HG03457 (cell line): Measurements from ENCODE around the gene GSTM3.

Experiments used
- ATAC-seq: cut with Tn5 transposase; IDR thresholded peaks from one replicate; pipeline ENCODE4 v1.9.1; 2021; ENCODE audit warnings: moderate number of reproducible peaks; ENCODE audit not compliant: unreplicated experiment

Gene GSTM3

DNA sequence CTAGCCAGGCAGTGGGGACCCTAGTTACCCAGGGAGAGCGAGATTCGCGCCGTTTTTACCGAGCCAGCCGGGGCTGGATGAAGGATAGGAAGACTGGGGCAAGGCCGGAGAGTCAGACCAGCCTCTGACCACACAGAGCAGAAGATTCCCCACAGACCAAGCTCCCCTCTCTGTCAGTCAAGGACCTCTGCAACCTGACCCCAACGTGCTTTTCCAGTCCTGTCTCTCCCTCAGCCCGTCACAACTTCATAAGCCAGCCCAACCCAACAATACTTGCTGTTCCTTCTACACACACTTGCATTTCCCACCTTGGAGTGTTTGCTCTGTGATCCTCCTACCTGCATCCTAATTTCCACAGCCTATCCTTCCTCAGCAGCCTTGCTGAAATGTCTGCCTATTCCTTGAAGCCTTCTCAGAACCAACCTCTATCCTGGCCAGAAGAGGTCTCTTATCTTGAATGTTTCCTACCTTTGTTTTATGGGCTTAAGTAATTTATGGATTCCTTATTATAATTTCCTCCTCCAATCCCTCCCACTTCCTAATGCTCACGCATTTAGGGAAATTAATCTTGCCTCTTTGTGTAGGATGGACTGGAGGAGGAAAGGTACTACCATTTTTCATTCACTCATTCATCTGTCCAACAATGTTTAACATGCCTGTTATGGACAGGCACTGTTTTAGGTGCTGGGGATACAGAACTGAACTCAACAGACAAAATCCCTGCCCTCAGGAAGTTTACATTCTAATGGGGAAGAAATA, at the start of gene GSTM3:
Gene GSTM3 (minus strand): TSS at position 424 of the 759 bp plus-strand sequence. CDS start 751 bp downstream, outside the sequence.
- no peak for ATAC-seq

DNA sequence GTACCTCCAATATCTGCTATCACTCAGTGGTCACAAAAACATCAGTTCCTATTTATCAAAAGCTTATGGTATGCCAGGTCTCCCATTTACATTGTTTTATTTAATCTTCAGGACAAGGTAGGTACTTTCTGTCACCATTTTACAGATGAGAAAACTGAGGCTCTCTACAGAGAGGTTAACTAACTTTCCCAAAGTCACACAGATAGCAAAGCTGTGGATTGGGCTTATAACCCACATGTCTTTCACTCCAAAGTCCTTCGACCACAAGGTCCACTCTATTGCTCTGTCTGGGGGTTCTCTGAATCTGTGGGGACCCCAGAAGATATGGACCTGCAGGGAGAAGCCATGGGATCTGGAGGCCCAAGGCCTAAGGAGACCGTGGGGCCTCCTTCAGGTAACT, 49.5 kb upstream of the GSTM3 start:
- ATAC-seq = no peak

DNA sequence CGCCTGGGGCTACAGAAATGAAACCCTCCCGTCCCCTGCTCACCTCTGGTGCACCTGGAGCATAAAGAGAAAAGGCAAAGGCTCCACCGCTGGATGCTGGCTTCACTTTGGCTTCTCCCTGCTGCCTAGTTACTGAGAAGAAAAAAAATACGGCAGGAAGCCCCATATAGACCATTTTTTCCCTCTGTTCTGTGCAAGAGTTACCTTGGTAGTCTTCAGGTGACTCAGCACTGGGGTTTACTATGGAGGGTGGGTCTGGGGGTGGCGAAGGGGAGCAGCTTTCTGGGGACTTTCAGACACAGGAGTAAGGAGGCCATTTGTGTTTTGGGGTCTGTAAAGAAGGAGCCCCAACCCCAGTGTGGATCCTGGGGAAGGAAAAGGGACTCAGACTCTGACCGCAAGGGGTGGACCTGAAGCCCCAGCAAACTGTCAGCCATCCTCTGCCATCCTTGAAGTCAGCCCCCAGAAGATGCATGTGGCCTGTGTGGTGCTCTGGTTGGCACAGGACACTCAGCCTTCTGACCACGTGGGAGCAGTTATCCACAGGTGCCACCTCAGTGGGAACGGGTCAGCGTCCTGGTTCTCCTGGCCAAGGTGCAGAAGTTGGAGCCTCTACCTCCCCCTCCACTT, 48.8 kb upstream of the GSTM3 start:
- ATAC-seq = no peak

DNA sequence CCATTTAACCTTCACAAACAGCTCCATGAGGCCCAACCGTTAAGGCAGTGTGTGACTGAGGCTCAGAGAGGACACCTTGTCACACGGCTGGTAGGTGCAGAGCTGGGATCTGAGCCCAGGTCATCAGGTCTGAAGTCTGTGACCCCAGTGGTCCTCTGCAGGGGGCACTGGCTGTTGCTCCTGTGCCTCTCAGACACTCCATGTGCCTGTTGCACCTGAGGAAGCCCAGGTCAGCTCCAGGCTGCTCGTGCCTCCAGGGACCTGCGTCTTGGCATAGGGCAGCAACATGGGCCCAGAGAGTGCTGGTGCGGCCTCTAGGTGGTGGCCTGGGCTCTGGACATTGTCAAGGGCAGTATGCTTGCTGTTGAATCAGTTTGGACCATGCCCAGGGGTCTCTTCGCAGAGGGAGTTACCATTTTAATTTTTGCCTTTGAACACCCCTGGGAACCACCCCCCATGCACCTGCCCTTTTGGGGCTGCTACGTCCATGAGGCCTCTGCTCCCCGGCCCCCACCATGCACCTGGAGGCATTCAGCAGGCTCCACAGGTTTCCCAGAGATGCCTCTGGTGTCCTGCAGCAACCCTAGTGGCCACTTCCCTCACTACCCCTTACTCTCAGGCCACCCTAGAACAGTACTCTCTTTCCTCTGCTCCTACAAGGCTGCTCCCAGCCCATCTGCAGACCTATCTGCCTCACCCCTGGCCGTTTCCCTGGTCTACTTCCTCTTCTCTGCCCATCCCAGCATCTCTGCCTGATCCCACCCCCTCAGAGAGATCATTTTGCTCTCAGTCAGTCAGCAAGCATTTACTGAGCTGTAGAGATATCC, 48.1 kb upstream of the GSTM3 start:
- ATAC-seq = no peak

DNA sequence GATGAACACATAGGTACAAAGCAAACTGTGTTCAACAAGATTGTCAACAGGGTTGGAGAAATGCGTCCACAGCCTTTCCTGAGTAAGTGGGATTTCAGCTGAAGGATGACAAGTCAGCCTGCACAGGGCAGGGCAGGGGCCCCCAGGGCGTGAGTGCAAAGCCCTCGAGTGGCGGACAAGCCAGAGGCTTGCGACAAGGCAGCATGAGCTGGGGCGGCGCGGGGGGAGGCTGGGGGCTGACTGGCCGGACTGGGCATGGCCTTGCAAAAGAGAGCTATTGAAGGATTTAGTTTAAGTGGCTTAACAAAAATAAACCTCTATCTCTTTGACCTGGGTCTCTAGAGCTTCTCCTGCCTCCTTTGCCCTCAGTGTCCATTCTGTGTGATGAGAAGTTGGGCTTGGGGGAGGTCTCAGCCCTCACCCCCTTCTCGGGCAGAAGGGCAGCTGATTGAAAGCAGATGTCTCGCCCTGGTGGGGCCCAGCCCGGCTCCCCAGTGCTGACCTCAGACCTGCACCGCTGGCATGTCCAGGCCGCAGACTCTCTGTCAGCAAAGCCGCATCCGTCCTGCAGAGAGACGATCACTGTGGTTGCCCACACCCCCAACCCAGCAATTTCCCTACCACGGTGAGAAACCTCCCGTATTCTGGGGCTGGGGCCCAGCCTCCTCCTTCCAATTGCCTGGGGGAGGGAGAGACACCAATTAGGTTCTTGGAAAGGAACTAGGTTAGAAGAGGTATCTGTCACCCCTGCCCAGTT, 47.2 kb upstream of the GSTM3 start:
- ATAC-seq = no peak

DNA sequence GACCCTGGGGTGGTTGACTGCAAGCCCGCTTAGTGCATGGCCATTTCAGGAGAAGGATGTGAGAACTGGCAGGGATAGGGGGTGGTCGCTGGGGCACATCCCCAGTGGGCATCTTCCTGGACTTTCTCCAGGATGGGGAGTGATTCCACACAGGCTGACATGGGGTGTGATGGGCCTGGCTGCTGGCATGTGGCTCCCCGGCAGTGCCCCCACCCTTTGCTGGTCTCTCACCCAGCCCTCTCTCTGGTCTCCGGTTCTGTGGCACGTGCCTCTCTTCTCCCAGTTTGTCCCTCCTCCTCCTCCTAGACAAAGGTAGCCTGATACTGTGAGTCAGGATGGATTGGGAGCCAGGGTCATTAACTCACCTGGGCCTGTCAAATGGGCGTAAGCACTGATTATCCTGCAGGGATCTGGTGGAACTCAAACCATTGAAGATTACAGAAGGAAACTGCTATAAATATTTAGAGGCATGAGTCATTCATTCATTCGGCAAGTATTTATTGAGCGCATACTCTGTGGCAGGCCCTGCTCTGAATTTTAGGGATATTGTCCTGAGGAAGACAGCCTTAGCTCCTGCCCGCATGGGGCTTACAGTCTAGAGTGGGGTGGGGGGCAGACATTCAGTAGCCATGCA, 46.5 kb upstream of the GSTM3 start:
- no peak for ATAC-seq

DNA sequence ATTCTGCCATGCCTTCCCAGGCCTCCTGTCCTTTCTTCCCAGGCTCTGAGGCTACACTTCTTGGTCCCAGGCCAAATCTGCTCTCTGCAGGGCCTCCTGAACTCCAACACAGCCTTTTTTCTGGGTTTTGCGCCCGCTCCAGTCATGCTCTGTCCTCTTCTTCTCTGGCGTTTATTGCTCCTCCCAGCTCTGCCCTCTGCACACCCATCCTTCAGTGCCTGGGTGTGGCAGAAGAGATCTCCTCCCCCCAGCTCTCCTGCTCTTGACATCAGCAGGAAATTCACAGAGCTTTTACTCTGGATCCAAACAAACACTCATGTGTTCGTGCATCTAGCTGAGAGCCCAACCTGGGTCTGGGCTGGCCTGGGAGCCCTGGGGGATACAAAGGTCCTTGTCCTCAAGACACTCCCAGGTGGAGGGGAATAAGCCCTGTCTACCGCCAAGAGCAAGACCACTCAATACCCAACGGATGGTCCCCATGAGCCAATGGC, 45.7 kb upstream of the GSTM3 start:
- no peak for ATAC-seq

DNA sequence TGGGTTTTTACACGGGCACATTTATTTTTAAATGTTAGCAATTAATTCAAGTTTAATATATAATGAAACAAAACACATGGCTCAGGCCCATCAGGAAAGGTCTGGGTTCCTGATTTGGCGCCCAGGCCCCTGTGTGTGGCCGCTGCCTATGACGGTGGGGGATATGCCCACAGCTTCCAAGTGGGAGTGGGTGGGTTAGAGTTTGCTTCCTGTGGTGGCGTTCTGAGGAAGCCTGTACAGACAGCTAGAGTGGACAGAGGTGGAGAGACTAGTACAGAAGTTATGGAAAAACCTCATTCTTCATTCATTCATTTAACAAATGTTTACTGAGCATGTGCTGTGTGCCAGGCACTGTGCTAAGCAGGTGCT, 45.3 kb upstream of the GSTM3 start:
- no peak for ATAC-seq

DNA sequence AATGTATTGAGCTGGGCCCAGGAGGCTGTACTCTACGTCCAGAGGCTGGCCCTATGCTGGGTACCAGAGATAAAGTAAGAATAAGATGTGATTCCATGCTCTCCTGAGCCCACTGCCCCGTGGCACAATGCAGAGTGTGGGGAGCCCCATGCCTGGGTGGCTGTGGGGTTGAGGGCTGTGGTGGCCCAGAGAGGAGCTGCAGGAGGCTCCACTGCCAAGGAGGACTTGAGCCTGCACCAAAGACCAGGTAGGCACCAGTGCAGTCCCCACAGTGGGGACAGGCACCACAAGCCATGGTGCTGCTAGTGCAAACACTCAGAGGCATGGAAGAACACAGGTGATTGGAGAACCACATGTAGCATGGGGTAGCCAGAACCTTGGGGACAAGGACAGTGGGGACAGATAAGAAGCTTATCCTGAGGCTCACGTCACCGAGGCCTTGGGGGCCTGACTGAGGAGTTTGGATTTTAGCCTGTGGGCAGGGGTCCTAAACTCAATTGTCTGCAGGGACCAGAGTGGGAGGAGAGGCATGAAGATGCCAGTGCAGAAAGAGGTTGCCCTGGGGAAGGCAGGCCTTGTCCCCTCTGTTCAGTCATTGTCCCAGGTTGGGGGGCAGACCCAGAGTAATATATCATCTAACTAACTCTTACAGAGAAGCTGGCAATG, 44.7 kb upstream of the GSTM3 start:
- no peak for ATAC-seq

DNA sequence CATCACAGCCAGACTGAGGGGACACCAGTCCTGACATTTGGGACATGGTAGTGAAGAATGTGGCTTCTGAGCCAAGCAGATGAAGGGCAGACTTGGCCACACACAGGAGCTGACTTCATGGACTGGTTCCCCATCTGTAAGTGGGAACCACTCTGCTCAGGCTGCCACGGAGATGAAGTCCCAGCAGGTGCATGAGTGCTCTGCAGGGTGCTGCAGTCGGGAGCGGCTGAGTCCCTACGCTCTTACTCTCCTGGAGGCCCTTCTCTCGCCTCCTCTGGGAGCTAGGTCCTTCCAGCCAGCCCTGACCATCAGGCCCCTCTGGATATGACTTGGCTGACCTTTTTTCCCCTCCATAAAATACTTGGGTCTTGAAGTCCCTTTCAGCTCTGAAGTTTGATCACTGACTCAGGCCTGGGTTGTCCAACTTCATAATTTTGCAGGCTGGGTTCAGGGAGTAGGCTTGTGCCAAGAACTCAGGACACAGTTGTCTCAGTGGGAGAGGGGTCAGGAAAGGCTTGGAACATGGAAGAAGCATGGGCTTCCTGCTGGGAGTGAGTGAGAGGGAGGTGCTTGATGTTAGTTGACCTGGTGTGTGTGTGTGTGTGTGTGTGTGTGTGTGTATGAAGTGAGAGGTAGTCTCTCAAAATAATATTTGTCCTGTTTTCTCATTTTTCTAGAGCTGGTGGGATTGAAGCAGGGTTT, 43.9 kb upstream of the GSTM3 start:
- no peak for ATAC-seq

DNA sequence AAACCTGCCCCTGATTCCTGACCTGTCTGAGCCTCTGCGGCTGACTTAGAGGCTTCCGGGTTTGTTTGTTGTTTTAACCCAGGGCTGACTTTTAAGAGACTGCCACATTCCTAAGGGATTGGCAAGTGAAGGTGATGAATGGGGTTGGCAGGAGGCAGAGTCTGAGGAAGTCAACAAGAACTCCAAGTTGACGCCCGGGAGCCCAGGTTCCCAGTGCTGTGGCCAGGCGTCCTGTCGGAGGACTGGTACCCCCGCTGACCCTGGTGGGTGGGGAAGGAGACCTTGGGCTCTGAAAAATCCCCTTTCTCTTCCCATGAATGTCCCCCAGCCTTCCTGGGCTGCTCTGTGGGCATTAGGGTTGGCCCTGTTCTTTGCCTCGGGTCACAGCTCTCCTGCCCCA, 42.6 kb upstream of the GSTM3 start:
- no peak for ATAC-seq

DNA sequence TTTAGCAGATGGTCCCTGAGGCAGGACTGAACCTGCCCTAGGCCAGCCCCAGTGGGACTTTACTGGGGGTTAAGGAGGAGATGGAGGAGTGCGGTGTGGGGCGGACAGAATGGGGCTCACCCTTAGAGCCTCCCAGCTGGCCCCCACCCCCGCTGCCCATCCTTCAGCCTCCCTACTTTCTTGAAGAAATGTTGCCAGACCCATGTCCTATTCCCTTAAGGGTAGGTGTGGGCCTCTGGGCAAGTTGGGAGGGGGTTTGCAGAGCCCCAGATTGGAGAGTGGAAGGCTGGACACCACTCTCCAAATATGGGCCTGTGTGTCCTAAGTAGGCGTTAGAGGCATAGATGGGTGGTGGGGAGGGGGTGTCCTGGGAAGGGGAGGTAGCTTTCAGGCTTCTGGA, 42.1 kb upstream of the GSTM3 start:
- no peak for ATAC-seq

DNA sequence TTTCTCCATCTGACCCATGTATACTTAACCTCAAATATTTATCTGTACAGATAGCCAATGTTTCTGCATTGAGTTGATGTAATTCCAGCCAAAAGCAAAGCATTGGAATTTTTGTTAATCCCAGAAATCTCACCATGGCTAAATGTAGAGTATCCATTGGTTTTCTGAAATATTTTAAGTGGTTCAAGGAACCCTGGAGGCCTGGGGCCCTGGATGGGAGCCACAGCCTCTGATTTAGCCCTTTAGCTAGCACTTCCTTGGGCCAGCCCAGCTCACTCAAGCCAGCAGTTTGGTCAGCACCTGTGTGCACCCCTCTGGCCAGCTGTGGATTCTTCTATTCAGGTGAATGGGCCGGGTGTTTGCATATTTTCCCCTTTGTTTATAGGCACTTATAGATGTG, 41.7 kb upstream of the GSTM3 start:
- ATAC-seq = no peak

DNA sequence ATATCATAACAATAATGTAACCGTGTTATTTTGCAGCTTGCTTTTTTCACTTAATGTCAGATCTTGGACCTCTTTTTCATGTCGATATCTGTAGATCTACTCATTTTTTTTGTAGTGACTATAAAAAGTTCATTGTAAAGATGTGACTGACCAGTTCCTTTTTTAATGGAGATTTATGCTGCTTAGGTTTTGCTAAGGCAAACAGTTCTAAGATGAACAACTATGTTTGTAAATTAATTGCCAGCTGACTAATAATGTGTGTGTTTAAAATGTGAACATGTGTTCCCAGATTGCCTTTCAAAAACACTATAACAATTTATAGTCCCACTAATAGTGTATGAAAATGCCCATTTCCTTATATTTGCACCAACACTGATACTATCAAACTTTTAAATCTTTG, 41.0 kb upstream of the GSTM3 start:
- no peak for ATAC-seq

DNA sequence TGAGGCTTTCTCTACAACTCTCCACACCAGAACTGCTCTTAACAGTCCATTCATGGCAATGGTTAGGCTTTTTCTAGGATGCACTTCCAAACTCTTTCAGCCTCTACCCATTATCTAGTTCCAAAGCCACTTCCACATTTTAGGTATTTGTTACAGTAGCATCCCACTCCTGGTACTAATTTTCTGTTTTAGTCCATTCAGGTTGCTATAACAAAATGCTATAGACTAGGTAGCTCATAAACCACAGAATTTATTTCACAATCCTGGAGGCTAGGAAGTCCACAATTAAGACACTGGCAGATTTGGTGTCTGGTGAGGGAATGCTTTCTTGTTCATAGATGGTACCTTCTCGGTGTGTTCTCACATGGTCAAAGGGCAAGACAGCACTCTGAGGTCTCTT, 40.1 kb upstream of the GSTM3 start:
- no peak for ATAC-seq

DNA sequence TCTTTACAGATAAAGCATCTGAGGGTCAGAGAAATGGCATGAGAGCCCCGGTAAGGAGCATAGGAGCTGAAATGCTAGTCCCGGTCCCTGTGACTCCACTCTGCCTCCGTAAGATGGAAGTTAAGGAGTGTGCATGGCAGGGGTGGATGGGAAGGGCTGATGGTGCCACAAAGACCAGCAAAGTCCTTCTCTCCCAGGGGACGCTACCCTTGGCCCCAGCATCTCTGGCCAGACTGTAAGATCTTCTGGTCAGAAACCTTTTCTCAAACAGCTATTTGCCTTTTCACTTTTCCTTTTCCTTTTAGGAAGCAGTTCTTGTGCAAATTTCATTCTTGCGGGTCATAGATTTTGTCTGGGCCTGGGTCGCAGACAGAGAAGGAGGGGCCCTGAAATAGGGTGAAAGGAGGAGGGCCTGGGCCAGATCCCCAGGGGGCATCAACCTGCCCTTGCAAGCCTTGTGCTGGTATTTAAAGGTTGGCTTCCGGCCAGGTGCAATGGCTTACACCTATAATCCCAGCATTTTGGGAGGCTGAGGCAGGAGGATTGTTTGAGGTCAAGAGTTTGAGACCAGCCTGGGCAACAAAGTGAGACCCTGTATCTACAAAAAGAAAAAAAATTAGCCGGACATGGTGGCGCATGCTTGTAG, 37.3 kb upstream of the GSTM3 start:
- ATAC-seq = no peak

DNA sequence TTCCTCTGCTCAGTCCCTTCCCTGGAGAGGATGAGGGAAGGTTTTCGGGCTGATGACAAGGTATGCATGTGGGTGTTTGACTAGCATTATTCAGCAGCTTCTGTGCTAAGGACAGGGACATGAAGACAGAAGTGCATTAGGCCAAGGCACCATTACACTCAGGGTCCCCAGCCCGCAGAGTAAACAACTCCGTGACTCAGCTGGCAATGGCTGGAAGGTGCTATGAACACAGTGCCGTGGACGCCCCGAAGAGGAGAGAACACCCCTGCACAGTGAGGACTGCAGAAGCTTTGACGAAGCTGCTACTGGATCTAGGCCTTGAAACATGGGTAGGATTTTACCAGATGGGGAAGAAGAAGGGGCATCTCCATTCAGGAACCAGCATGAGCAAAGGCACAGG, 36.6 kb upstream of the GSTM3 start:
- ATAC-seq = no peak

DNA sequence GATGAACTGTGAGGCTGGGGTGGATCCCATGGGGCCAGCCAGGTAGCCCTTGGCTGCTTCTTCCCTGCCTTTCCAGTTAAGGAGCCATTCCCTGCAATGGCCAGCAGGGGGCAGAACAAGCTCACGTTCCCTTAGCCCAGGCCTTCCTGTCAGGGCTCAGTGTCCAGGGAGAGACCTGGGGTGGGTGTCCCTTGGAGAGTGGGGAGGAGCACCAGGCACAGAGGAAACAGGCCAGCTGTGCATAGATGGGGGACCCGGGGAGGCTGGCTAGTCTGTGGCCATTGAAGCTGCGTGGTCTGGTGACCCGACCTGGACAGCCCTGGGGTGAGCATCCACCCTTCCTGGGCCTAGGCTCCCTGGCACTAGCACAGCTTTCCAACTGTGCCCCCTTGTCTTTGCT, 36.1 kb upstream of the GSTM3 start:
- no peak for ATAC-seq
